ENCODE results near the gene CACYBP.

CACYBP gene

DNA sequence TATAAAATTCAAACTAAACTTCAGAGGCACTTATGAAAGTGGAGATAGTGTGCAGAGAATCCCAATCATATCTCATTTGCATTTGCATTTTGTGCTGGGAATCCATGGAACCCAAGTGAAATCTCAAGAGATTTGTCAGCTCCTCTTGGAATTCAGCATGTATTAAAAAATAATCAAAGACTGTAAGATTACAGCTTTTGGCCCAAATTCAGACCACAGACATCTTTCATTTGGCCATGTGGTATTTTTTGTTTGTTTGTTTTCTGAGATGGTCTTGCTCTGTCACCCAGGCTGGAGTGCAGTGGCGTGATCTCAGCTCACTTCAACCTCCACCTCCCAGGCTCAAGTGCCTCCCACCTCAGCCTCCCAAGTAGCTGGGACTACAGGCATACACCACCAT is 3.8 kb upstream of the CACYBP start:
- Histone ChIP-seq H3K36me3 (ENCODE audit: control insufficient read depth, insufficient read depth, low read length) (no peaks in the 10 kb centered on the region), H3K9me3 (ENCODE audit: control insufficient read depth, low read length) (no peaks in the 10 kb centered on the region), H3K4me3 (ENCODE audit: extremely low read depth, insufficient read depth, low read length, poor library complexity, severe bottlenecking) (no peak overlapping the region), H3K27ac (ENCODE audit: low read depth, low read length, severe bottlenecking) (no peak overlapping the region), H3K4me1 (ENCODE audit: control insufficient read depth, insufficient read depth, low read length, poor library complexity, severe bottlenecking) (no peaks in the 10 kb centered on the region)
- WGBS, 2 experiments (ENCODE audit: insufficient coverage in 2 of 2), result 91% methylated on average over 1 of the region's 1 CpG; no CpG with 5 or more reads in 1 of the 2 experiments

DNA sequence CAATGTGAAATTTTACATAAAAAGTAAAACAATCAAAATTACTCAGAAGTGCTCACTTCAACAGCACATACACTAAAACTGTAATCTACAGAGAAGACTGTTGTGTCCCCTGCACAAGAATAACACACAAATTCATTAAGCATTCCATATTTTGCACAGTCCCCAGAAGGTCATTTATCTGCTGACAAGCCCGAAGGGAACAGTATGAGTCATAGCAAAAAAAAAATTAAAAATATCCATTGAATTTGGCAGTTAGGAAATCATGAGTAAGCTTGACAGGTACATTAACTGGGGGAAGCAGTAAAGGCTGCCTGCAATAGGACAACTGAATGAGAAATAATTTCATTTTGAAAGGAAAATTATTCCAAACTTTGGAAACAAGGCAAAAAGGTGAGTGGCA is 3.3 kb upstream of the CACYBP start:
- H3K4me3 ChIP-seq (ENCODE audit: extremely low read depth, insufficient read depth, low read length, poor library complexity, severe bottlenecking), result no peak overlapping the region
- WGBS, 2 experiments (ENCODE audit: insufficient coverage in 2 of 2), result no CpG with 5 or more reads among the region's 1 CpG
- no peaks in the 10 kb centered on the region for H3K9me3 ChIP-seq (ENCODE audit: control insufficient read depth, low read length)
- H3K36me3 ChIP-seq (ENCODE audit: control insufficient read depth, insufficient read depth, low read length), result peaks cover 1% of the 10 kb centered on the region
- peaks cover under 1% of the 10 kb centered on the region for H3K4me1 ChIP-seq (ENCODE audit: control insufficient read depth, insufficient read depth, low read length, poor library complexity, severe bottlenecking)
- H3K27ac ChIP-seq (ENCODE audit: low read depth, low read length, severe bottlenecking), result no peak overlapping the region

DNA sequence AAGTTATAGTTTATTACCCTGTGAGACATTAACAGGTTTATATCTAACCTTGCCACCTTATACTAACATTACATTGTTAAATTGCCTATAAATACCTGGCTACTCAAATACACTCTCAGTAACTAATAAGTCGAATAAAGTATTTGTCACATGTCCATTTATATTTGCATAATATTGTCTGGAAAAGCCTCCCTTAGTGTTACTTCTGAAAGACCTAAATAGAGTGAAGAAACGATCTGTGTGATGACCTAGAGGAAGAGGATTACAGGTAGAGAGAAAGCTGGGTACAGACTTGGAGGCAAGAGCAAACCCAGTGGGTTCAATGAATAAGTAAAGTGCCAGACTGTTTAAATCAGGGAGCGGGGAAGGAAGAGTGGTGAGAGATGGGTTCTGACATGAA is 2.7 kb upstream of the CACYBP start:
- WGBS, 2 experiments (ENCODE audit: insufficient coverage in 2 of 2), result 88 to 95% methylated on average over 1 to 2 of the region's 3 CpGs
- H3K27ac ChIP-seq (ENCODE audit: low read depth, low read length, severe bottlenecking), result no peak overlapping the region

DNA sequence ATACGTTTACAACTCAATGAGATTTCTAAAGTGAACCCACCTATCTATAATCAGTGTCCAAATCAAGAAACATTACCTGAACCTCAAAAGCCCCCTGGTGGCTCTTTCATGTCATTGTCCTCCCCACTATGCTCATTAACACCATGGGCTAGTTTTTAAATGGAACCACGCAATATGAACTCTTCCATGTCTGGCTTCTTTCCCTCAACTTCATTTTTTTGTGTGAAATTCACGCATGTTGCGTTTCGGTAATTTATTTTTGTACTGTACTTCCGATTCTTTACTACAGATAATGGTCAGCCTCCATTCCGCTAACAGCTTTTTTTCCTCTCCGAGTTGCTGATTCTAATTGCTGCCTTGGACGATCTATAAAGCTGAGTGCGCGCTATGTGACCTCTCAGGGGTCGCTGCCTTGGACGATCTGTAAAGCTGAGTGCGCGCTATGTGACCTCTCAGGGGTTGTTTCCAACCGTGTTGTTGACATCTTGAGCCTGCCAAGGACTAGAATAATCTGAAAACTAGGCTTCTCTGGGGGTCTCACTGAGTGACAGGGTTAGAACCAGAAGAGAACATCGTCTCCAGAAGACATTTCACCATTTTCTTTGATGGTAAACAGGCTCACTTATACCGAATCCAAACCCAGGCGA is 1.1 kb upstream of the CACYBP start:
- H3K4me1 ChIP-seq (ENCODE audit: control insufficient read depth, insufficient read depth, low read length, poor library complexity, severe bottlenecking), result peaks cover 7% of the 10 kb centered on the region
- peak overlapping the region; percentile 100 for H3K27ac ChIP-seq (ENCODE audit: low read depth, low read length, severe bottlenecking)
- H3K9me3 ChIP-seq (ENCODE audit: control insufficient read depth, low read length), result no peaks in the 10 kb centered on the region
- peaks cover 3% of the 10 kb centered on the region for H3K36me3 ChIP-seq (ENCODE audit: control insufficient read depth, insufficient read depth, low read length)
- H3K4me3 ChIP-seq (ENCODE audit: extremely low read depth, insufficient read depth, low read length, poor library complexity, severe bottlenecking), result peak overlapping the region; percentile 98
- 14 to 22% methylated on average over 12 to 19 of the region's 19 CpGs for WGBS, 2 experiments (ENCODE audit: insufficient coverage in 2 of 2)

More for the DNA sequence above, 2.7 kb upstream of the CACYBP start:
- H3K4me1 ChIP-seq (ENCODE audit: control insufficient read depth, insufficient read depth, low read length, poor library complexity, severe bottlenecking), result peaks cover 3% of the 10 kb centered on the region
- H3K36me3 ChIP-seq (ENCODE audit: control insufficient read depth, insufficient read depth, low read length), result peaks cover 3% of the 10 kb centered on the region
- H3K4me3 ChIP-seq (ENCODE audit: extremely low read depth, insufficient read depth, low read length, poor library complexity, severe bottlenecking), result no peak overlapping the region
- no peaks in the 10 kb centered on the region for H3K9me3 ChIP-seq (ENCODE audit: control insufficient read depth, low read length)

DNA sequence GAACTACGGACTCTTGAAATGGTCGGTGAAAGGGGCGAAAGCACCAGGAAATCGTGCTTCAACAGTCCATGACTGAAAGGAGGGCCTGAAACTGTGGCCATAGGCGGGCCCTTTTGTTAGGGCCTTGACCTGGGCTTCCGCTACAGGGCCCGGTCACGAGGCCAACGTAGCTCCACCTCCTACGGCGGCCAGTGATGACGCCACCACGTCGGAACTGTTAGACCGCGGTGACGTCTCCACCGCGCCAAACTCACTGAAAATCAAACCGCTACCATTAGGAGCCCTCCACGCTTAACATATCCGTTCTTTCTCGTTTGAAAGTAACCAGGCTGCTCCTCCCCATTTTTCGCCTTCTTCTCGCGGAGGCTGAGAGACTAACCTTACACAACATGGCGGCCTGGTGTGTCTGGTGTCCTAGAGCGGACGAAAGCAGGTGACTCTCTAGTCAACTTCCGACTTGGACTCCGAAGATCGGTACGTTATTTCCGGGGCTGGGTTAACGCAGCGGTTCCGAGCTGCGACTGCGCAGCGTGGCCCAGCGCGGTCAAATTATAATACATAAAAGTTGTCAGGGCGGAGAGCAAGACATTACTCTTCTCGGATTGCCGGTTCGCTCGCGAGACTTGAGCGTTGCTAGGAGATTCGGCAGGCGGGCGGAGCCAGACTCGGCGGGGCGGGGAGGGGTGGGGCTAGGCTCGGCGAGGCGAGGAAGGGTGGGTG is 371 bp upstream of the CACYBP start:
- Histone ChIP-seq H3K36me3 (ENCODE audit: control insufficient read depth, insufficient read depth, low read length) (peaks cover 4% of the 10 kb centered on the region), H3K9me3 (ENCODE audit: control insufficient read depth, low read length) (no peaks in the 10 kb centered on the region)
- WGBS, 2 experiments (ENCODE audit: insufficient coverage in 2 of 2), result 0% methylated on average over 42 to 50 of the region's 58 CpGs

DNA sequence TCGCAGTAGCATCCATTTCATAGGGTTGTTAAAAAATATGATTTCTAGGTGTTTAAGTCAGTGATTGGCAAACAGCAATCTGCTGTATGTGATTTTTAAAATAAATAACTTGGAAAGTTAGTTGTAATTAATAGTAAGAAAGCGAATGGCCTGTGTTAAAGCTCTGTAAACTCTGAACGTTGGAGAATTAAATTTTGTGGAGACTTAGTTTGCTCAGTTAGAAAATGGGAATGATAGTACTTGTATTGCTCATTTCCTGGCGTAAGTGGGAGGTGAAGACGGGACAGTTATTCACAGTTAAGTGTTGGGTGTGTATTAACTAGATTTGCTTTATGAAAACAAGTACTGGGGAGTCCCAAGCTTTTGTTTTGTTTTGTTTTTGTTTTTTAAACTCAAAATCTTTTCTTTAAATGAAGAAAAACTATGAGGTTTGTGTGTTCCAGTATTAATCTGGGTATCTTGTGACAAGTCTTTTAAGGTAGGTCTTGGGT is 995 bp downstream of the CACYBP start:
- H3K27ac ChIP-seq (ENCODE audit: low read depth, low read length, severe bottlenecking), result no peak overlapping the region
- 0 to 3% methylated on average over 5 of the region's 5 CpGs for WGBS, 2 experiments (ENCODE audit: insufficient coverage in 2 of 2)

More for the DNA sequence above, 371 bp upstream of the CACYBP start:
- Histone ChIP-seq H3K27ac (ENCODE audit: low read depth, low read length, severe bottlenecking) (peak overlapping the region; percentile 100), H3K4me3 (ENCODE audit: extremely low read depth, insufficient read depth, low read length, poor library complexity, severe bottlenecking) (peak overlapping the region; percentile 98), H3K4me1 (ENCODE audit: control insufficient read depth, insufficient read depth, low read length, poor library complexity, severe bottlenecking) (peaks cover 9% of the 10 kb centered on the region)

DNA sequence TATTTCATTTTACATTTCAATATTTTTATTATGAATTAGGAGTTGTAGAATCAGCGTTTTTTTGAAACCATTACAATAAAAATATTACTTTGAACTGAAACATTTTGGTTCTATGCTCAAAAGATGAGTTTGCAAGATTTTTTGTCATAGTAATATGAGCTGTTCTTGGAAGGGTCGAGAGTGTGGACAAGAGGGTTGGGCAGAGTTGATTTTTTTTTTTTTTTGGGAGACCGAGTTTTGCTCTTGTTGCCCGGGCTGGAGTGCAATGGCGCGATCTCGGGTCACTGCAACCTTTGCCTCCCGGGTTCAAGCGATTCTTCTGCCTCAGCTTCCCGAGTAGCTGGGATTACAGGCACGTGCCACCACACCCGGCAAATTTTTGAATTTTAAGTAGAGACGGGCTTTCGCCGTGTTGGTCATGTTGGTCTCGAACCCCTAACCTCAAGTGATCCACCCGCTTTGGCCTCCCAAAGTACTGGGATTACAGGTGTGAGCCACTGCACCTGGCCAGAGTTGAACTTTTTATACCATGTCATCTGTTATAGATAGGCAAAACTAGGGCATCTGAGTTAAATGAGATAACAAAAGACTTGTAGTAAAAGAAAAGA is 3.3 kb downstream of the CACYBP start:
- Histone ChIP-seq H3K4me3 (ENCODE audit: extremely low read depth, insufficient read depth, low read length, poor library complexity, severe bottlenecking) (no peak overlapping the region), H3K9me3 (ENCODE audit: control insufficient read depth, low read length) (no peaks in the 10 kb centered on the region), H3K4me1 (ENCODE audit: control insufficient read depth, insufficient read depth, low read length, poor library complexity, severe bottlenecking) (peaks cover 14% of the 10 kb centered on the region), H3K27ac (ENCODE audit: low read depth, low read length, severe bottlenecking) (no peak overlapping the region), H3K36me3 (ENCODE audit: control insufficient read depth, insufficient read depth, low read length) (peaks cover 40% of the 10 kb centered on the region)
- 92 to 96% methylated on average over 15 of the region's 17 CpGs for WGBS, 2 experiments (ENCODE audit: insufficient coverage in 2 of 2)

More for the DNA sequence above, 995 bp downstream of the CACYBP start:
- Histone ChIP-seq H3K4me1 (ENCODE audit: control insufficient read depth, insufficient read depth, low read length, poor library complexity, severe bottlenecking) (peaks cover 14% of the 10 kb centered on the region), H3K4me3 (ENCODE audit: extremely low read depth, insufficient read depth, low read length, poor library complexity, severe bottlenecking) (peak overlapping the region; percentile 98), H3K9me3 (ENCODE audit: control insufficient read depth, low read length) (no peaks in the 10 kb centered on the region), H3K36me3 (ENCODE audit: control insufficient read depth, insufficient read depth, low read length) (peaks cover 17% of the 10 kb centered on the region)

DNA sequence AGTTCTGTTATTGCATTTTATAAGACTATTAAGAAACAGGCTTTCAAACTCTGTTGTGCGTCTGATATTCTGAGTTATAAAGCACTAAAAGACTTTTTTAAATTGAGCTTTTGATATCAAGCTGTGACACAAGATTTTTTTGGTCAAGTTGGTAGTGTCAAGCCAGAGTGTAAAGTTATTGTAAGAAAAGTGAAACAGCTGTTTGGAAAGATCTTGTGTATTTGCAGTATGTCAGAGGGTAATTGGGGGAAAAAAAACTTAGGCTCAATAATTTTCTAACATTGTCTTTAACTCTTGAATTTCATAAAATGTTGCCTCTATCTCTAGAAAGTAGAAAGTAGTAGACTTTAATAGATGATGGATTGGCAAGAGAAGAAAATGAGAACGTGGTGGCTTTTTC is 3.8 kb downstream of the CACYBP start:
- H3K4me3 ChIP-seq (ENCODE audit: extremely low read depth, insufficient read depth, low read length, poor library complexity, severe bottlenecking), result no peak overlapping the region
- WGBS, 2 experiments (ENCODE audit: insufficient coverage in 2 of 2), result 90 to 100% methylated on average over 1 of the region's 2 CpGs
- H3K9me3 ChIP-seq (ENCODE audit: control insufficient read depth, low read length), result no peaks in the 10 kb centered on the region
- peaks cover 14% of the 10 kb centered on the region for H3K4me1 ChIP-seq (ENCODE audit: control insufficient read depth, insufficient read depth, low read length, poor library complexity, severe bottlenecking)
- H3K27ac ChIP-seq (ENCODE audit: low read depth, low read length, severe bottlenecking), result no peak overlapping the region
- peaks cover 44% of the 10 kb centered on the region for H3K36me3 ChIP-seq (ENCODE audit: control insufficient read depth, insufficient read depth, low read length)

DNA sequence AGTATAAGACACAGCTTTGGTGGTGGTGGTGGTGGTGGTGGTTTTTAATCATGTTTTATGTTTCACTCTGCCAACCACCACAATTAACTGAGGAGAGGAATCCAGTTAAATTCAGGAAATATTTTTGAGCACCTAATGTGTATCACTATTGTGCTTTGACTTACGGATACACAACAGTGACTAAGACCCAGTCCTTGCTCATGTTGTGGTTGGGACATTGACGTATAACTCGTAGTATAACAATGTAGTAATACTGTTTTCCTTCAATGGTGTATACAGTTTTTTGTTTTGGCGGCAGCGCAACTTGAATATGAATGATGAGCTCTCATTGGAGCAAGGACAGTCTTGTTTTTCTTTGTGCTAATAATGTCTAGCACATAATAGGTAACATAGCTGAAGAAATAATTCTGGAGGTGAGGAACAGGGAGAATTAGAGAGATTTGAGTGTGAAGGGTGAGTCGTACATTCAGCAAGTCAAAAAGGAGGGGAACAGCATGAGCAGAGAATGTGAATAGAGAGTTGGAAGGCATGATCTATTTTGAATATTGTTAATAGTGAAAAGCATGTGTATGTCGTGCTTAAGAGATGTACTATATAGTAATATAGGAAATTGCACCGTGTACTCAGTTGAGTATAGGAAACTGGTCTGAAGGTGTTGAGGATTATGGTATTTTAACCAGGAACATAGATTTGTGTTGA is 5.5 kb downstream of the CACYBP start:
- 97 to 98% methylated on average over 8 of the region's 8 CpGs for WGBS, 2 experiments (ENCODE audit: insufficient coverage in 2 of 2)
- H3K4me1 ChIP-seq (ENCODE audit: control insufficient read depth, insufficient read depth, low read length, poor library complexity, severe bottlenecking), result peaks cover 16% of the 10 kb centered on the region
- H3K36me3 ChIP-seq (ENCODE audit: control insufficient read depth, insufficient read depth, low read length), result peaks cover 60% of the 10 kb centered on the region
- H3K27ac ChIP-seq (ENCODE audit: low read depth, low read length, severe bottlenecking), result no peak overlapping the region
- H3K9me3 ChIP-seq (ENCODE audit: control insufficient read depth, low read length), result no peaks in the 10 kb centered on the region
- no peak overlapping the region for H3K4me3 ChIP-seq (ENCODE audit: extremely low read depth, insufficient read depth, low read length, poor library complexity, severe bottlenecking)

DNA sequence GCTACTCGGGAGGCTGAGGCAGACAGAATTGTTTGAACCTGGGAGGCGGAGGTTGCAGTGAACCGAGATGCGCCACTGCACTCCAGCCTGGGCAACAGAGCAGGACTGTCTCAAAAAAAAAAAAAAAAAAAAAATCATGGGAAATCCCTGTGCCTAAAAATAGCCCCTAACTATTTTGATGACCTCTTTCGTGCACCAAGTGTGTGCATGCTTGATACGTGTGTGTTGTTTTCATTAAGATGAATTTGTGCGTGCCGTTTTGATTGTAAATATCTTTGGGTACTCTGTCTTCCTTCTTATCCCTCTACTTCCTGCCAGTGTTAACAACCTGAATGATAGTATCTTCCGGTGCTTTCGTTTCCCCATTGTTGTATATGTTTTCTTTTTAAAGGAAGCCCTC is 9.8 kb downstream of the CACYBP start:
- peaks cover 90% of the 10 kb centered on the region for H3K36me3 ChIP-seq (ENCODE audit: control insufficient read depth, insufficient read depth, low read length)
- no peak overlapping the region for H3K27ac ChIP-seq (ENCODE audit: low read depth, low read length, severe bottlenecking)
- H3K4me3 ChIP-seq (ENCODE audit: extremely low read depth, insufficient read depth, low read length, poor library complexity, severe bottlenecking), result no peak overlapping the region
- no peaks in the 10 kb centered on the region for H3K9me3 ChIP-seq (ENCODE audit: control insufficient read depth, low read length)
- H3K4me1 ChIP-seq (ENCODE audit: control insufficient read depth, insufficient read depth, low read length, poor library complexity, severe bottlenecking), result peaks cover 7% of the 10 kb centered on the region
- 92 to 100% methylated on average over 2 to 4 of the region's 10 CpGs for whole genome bisulfite sequencing, 2 experiments (ENCODE audit: insufficient coverage in 2 of 2)
